ENCODE data around the gene GHR.

The GHR gene

DNA sequence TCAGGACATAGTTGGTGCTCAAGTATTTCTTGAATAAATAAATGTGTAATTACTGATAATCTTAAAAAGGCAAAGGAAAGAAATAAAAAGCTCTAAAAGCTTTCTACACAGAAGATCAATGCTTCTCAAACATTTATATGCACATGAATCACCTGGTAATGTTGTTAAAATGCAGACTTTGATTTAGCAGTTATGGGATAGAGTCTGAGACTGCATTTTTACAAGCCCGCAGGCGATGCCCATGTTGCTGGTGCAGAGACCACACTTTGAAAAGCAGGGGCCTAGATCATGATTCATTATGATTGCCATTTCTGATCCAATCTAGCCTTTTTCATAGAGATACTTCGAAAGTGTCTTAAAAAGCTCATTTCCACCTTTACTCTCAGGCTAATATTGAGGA, 329.9 kb downstream of the GHR start:
- Histone ChIP-seq H4K20me1 (ENCODE audit: insufficient read depth, low read length) (no peaks in the 10 kb centered on the region), H3K9me2 (replicated peaks; ENCODE audit: insufficient read depth, low read length) (no peaks in the 10 kb centered on the region), H3K4me3 (ENCODE audit: low read length) (no peak overlapping the region), H3K27me3 (replicated peaks; ENCODE audit: insufficient read depth, low read length) (no peaks in the 10 kb centered on the region), H3K27ac (ENCODE audit: low read length) (no peak overlapping the region), H3K36me3 (replicated peaks; ENCODE audit: insufficient read depth, low read length) (no peaks in the 10 kb centered on the region), H3K9ac (ENCODE audit: low read length) (no peak overlapping the region), H3K79me2 (ENCODE audit: low read length) (no peaks in the 10 kb centered on the region), H3K4me1 (ENCODE audit: low read length) (no peaks in the 10 kb centered on the region), H3F3A (ENCODE audit: insufficient read depth, low read length) (no peaks in the 10 kb centered on the region), H2AFZ (ENCODE audit: low read length) (no peak overlapping the region), H3K9me3 (replicated peaks; ENCODE audit: insufficient read depth, low read length) (no peaks in the 10 kb centered on the region), H3K4me2 (ENCODE audit: low read depth, low read length) (no peak overlapping the region)
- TF ChIP-seq, protein P1, sequence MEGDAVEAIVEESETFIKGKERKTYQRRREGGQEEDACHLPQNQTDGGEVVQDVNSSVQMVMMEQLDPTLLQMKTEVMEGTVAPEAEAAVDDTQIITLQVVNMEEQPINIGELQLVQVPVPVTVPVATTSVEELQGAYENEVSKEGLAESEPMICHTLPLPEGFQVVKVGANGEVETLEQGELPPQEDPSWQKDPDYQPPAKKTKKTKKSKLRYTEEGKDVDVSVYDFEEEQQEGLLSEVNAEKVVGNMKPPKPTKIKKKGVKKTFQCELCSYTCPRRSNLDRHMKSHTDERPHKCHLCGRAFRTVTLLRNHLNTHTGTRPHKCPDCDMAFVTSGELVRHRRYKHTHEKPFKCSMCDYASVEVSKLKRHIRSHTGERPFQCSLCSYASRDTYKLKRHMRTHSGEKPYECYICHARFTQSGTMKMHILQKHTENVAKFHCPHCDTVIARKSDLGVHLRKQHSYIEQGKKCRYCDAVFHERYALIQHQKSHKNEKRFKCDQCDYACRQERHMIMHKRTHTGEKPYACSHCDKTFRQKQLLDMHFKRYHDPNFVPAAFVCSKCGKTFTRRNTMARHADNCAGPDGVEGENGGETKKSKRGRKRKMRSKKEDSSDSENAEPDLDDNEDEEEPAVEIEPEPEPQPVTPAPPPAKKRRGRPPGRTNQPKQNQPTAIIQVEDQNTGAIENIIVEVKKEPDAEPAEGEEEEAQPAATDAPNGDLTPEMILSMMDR (IDR thresholded peaks at IDR 0.05; ENCODE audit: low read length): no peak
- no peak for TF ChIP-seq EZH2 (optimal IDR thresholded peaks at IDR 0.05; ENCODE audit: low read depth, low read length)
- no peak for TF ChIP-seq EZH2phosphoT487 (IDR thresholded peaks at IDR 0.05; ENCODE audit: low read length)
- DNase-seq: no peak

DNA sequence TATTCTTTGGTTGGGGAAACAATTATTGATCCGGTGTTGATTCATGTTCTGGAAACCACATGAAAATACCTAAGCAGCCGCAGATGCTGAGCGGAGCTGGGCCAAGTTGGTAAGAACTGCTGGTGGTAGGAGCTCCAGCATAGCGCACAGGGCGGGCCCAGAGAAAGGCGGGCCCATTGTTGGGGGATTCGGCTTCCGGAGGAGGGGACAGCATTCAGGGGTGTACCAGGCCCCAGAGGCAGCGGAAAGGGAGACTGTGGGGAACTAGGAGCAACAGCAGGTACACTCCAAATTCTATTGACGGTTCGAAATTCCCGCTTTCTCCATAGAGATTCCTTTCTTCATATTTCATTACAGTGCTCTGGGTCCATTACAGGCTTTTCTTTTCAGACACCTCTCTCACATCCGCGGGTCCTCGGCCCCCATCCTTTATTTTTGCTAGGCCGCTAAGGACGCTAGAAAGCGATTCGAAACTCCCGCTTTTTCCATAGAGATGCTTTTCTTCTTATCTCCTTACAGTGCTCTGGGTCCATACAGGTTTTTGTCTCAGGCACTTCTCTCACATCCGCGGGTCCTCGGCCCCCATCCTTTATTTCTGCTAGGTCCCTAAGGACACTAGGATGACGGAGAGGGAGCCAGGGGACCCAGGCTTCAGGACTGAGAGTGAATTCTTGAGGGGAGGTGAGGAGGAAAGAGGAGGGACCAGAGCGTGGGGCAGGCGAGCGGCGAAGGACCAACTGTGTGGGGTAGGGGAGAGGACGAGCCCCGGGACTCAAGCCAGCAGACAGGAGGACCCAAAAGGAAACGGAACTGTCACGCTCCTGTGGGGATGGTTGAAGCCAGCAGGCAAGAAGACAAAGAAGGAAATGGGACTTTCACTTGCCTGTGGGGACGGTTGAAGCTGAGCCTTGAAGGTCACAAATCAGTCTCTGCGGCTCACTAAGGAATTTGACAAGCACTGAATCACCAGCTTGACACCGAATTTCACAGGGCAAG, 333.7 kb downstream of the GHR start, which contains the start of gene CCDC152:
CCDC152 (plus strand) TSS at position 213 of the 996 bp plus-strand sequence. CDS start 2,304 bp downstream, outside the sequence.
- Histone ChIP-seq H2AFZ (ENCODE audit: low read length) (no peak within 1 kb of the TSS), H3F3A (ENCODE audit: insufficient read depth, low read length) (no peaks in the 10 kb centered on the region), H3K4me2 (ENCODE audit: low read depth, low read length) (no peak within 1 kb of the TSS), H3K36me3 (replicated peaks; ENCODE audit: insufficient read depth, low read length) (no peaks in the 10 kb centered on the region), H3K4me1 (ENCODE audit: low read length) (no peaks in the 10 kb centered on the region), H3K79me2 (ENCODE audit: low read length) (no peaks in the 10 kb centered on the region), H3K9me3 (replicated peaks; ENCODE audit: insufficient read depth, low read length) (no peaks in the 10 kb centered on the region), H3K9me2 (replicated peaks; ENCODE audit: insufficient read depth, low read length) (no peaks in the 10 kb centered on the region), H3K4me3 (ENCODE audit: low read length) (no peak within 1 kb of the TSS), H3K27ac (ENCODE audit: low read length) (no peak within 1 kb of the TSS), H3K9ac (ENCODE audit: low read length) (no peak within 1 kb of the TSS), H3K27me3 (replicated peaks; ENCODE audit: insufficient read depth, low read length) (no peaks in the 10 kb centered on the region), H4K20me1 (ENCODE audit: insufficient read depth, low read length) (no peaks in the 10 kb centered on the region)
- TF ChIP-seq, protein P1 (IDR thresholded peaks at IDR 0.05; ENCODE audit: low read length): no peak
- TF ChIP-seq EZH2 (optimal IDR thresholded peaks at IDR 0.05; ENCODE audit: low read depth, low read length): no peak
- no peak for TF ChIP-seq EZH2phosphoT487 (IDR thresholded peaks at IDR 0.05; ENCODE audit: low read length)
- no peak for DNase-seq

DNA sequence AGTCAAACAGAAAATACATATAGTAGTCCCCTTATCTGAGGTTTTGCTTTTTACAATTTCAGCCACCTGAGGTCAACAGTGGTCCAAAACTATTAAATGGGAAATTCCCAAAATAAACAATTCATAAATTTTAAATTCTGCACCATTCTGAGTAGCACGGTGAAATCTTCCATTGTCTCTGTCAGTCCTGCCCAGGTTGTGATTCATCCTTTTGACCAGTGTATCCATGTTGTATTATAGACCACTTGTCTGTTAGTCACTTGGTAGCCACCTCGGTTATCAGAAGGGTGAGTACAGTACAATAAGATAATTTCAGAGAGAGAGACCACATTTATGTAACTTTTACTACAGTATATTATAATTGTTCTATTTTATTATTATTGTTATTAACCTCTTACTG, 336.2 kb downstream of the GHR start:
- Histone ChIP-seq H3K36me3 (replicated peaks; ENCODE audit: insufficient read depth, low read length) (no peaks in the 10 kb centered on the region), H3K27ac (ENCODE audit: low read length) (no peak overlapping the region), H3K79me2 (ENCODE audit: low read length) (no peaks in the 10 kb centered on the region), H3K4me3 (ENCODE audit: low read length) (no peak overlapping the region), H3K4me2 (ENCODE audit: low read depth, low read length) (no peak overlapping the region), H2AFZ (ENCODE audit: low read length) (no peak overlapping the region), H3K27me3 (replicated peaks; ENCODE audit: insufficient read depth, low read length) (no peaks in the 10 kb centered on the region), H3F3A (ENCODE audit: insufficient read depth, low read length) (no peaks in the 10 kb centered on the region), H3K9ac (ENCODE audit: low read length) (no peak overlapping the region), H3K9me3 (replicated peaks; ENCODE audit: insufficient read depth, low read length) (no peaks in the 10 kb centered on the region), H4K20me1 (ENCODE audit: insufficient read depth, low read length) (no peaks in the 10 kb centered on the region), H3K9me2 (replicated peaks; ENCODE audit: insufficient read depth, low read length) (no peaks in the 10 kb centered on the region), H3K4me1 (ENCODE audit: low read length) (no peaks in the 10 kb centered on the region)
- no peak for DNase-seq
- TF ChIP-seq, protein P1 (IDR thresholded peaks at IDR 0.05; ENCODE audit: low read length): no peak
- TF ChIP-seq EZH2phosphoT487 (IDR thresholded peaks at IDR 0.05; ENCODE audit: low read length) (no peak), EZH2 (optimal IDR thresholded peaks at IDR 0.05; ENCODE audit: low read depth, low read length) (no peak)
